D721Med (cell line): ENCODE measurements around the gene CIROP.

ENCODE experiments used
- DNase-seq: peaks from one replicate; pipeline ENCODE4 v3.0.0; 2011; ENCODE audit warnings: low spot score; ENCODE audit not compliant: insufficient read length
- FAIRE-seq: peaks from 2 replicates; lab custom pipeline; 2011; peaks lifted over from hg19 to GRCh38; lab: Jason Lieb, UNC
- CTCF ChIP-seq: IDR thresholded peaks from 2 replicates; pipeline ENCODE4 v1.5.1; 2012; ENCODE audit warnings: mild to moderate bottlenecking, control low read depth; ENCODE audit not compliant: insufficient read depth; ENCODE audit errors: missing control alignments

Gene CIROP

GRCh38 chr14:23139874-23140273, 35.1 kb upstream of the CIROP start:
- TF ChIP-seq CTCF, result no peak
- FAIRE-seq, result no peak
- no peak for DNase-seq

GRCh38 chr14:23137813-23138535, 33.2 kb upstream of the CIROP start:
- DNase-seq (no peak), FAIRE-seq (no peak)
- no peak for TF ChIP-seq CTCF

DNA sequence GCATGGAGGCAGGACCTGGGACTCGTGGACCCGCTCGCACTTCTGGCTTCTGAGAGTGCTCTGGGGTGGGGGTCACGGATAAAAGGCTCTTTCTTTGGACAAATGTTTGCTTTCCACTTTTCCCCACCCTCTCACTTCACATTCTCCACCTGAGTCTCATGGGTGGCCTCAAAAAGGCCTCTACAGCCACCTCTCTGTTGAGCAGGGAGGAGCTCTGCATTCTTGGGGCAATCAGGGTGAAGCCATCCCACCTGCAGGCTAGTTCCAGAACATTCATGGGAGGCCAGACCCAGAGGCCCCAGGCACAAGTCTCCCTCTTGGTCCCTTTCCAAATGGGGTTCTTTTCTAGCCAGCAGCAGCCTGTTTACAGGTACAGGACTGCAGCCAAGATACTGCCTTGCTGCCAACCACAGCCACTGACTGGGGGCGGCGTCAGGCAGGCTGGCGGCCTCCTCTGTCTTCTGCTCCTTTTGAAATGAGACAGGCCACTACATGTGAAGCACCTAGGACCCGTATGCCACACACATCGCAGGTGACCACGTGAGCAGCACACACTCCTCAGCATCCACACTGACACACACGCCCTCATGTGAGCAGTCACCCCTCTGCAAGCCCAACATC, 32.5 kb upstream of the CIROP start:
- FAIRE-seq (no peak), DNase-seq (no peak)
- no peak for TF ChIP-seq CTCF

GRCh38 chr14:23136566-23137133, 31.9 kb upstream of the CIROP start:
- TF ChIP-seq CTCF, result no peak
- FAIRE-seq, result no peak

DNA sequence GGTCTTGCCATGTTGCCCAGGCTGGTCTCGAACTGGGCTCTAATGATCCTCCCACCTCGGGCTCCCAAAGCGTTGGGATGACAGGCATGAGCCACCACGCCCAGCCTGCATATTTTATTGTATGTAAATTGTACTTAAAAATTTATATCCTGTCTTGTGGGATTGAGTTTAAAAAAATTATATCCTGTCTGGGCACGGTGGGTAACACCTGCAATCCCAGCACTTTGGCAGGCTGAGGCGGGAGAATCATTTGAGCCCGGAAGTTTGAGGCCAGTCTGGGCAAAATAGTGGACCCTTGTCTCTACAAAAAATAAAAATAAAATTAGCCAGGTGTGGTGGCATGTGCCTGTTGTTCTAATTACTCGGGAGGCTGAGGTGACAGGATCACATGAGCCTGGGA, 28.2 kb upstream of the CIROP start:
- FAIRE-seq (no peak), DNase-seq (no peak)
- TF ChIP-seq CTCF, result no peak

More at GRCh38 chr14:23136566-23137133, 31.9 kb upstream of the CIROP start:
- no peak for DNase-seq

DNA sequence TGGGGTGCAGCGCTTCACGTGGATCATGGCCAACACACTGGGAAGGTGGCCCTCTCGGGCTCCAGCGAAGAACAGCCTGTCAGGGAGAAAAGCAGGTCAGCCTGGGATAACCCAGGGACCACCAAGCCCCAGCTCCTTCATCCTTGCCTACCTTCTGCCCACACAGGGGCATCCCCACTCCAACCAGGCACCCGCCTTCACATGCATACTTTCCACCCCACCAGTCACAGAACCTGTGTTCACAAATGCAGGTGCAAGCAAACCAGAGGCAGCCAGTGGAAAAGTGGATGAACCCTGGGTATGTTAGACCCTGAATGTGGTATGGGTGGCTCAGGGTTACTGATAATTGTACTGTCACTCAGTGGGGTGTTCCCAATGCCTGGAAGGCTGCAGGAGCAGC, 26.7 kb upstream of the CIROP start:
- no peak for FAIRE-seq
- TF ChIP-seq CTCF, result no peak
- DNase-seq, result no peak

GRCh38 chr14:23130871-23131270, 26.1 kb upstream of the CIROP start:
- TF ChIP-seq CTCF, result no peak
- FAIRE-seq (no peak), DNase-seq (no peak)
